Non-pigmented ciliary epithelial cell (primary cell): ENCODE measurements around the gene SKAP1.
"Not testable (repeated sequence)": the region's sequence is repeated elsewhere in the genome, so short reads cannot be mapped to it uniquely, and the experiment has no call there.

Source experiments
- DNase-seq: peaks from one replicate; pipeline ENCODE4 v3.0.0-alpha.2; 2010; ENCODE audit warnings: low read depth

SKAP1 gene

DNA sequence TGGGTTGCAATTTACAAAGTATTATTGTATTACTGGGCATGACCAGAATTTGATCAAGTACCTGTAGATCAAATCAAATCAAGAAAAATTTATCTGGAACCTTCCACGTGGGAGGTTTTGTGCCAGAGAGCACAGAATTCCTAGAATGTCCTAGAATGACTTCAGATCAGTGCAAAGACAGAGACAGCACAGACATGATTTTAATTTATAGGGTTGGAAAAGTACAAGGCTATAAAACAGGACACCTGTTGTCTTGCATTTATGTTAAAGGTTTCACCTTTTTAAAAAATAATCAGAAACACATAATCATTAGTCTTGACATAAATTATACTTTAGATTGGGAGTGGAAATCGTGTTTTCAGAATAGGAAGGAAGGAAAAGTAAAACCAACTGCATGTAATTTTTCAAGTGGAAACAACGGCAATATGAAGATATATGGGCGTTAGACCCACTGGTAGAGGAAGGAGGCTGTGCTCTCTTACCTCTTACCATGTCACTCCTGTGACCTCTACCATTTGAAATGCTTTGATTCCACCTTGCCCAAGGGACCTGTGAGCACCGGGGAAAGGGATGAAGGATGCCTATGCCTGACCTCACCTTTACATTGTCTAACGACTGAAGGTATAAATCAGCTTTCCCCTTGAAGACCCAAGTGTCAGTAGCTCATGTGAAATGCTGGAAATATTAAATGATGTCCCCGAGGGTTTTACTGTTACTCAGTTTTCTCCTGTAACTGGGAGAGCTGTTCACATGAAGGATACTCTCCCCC is 222.1 kb downstream of the SKAP1 start:
- no peak for DNase-seq

DNA sequence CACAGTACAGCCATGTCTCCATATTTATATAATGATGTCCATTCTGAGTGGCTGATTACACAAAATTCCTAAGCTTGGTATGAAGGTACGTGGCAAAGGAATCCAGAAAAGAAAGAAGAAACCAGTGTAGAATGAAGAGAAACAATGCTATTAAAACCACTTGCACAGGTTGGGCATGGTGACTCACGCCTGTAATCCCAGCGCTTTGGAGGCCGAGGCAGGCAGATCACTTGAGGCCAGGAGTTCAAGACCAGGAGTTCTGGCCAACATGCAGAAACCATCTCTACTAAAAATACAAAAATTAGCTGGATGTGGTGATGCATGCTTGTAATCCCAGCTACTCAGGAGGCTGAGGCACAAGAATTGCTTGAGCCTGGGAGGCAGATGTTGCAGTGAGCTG is 223.0 kb downstream of the SKAP1 start:
- DNase-seq: peak; percentile 14

DNA sequence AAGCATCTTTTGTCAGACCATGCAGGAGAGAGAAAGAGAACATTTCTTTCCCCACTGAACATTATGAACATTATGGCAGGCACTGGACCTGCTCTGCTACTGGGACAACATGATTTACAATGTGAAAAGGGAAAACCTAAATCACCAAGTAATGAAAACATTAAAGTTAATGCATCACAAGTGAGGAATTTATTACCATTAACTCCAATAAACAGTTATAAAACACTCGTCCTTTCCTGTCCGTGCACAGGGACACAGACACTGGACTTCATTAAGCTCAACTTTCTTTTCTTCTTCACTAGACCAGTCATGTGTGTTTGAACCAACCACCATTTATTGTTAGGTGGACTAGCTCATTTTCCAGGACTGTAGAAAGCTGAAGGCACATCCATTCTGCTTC is 227.1 kb downstream of the SKAP1 start:
- no peak for DNase-seq

DNA sequence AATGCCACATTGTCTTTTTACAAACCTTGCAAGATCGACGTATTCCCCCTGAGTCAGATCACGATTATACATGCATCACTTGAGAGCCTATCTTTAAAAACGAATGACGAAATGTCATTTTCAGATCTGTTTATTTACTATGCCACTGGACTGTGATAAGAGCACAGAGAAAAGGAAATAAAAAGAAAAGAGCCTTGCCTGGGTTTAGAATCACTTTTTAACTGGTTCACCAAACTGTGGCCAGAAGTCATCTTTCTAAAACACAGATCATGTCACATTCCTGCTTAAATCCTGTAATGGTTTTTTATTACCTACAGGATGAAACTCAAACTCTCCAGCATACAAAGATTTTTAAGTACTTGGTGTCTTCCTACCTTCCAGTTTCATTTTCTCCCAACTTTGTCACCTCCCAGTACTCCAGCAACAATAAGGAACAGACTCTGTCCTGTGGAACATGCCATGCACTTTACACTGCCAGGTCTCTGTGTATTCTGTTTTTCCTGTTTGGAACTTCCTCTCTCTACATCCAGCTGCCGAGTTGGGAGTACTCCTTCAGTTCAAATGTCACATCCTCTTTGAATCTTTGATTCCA is 231.0 kb downstream of the SKAP1 start:
- no peak for DNase-seq

DNA sequence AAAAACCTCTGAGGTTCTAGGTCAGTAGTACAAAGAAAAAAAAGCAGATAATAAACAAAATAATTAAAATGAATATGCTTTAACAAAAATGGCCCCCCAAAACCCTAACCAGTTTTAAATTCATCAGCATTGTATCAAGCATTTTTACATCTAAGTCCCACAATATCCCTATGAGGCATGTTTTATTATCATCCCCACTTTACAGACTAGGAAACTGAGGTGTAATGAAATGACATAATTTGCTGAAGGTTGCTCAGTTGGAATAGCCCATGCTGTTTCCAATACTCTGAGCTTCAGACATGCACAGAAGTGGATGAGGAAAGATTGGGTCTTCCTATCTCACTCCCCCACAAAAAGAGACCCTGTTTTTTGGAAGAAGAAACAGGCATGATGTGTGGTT is 234.1 kb downstream of the SKAP1 start:
- no peak for DNase-seq

DNA sequence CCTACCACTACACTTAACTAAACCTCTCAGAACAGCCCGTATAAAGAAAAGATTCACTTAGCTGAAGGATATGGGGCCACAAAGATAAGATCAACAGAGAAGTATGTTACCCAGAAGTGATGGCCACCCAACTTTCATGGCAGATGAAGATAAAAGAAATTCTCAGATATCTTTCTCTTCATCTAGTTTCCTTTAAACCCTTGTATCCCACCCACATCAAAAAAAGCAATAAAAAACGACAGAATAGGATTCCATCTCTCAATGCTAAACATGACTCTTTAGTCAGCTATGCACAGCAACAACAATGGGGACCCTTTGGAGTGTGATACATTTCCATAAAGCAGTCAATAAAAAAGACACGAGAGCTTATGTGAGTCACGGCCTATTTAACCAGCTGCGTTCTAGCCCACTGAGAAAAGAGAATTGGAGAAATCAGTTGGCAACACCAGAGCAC is 235.9 kb downstream of the SKAP1 start:
- DNase-seq: peak; percentile 60

DNA sequence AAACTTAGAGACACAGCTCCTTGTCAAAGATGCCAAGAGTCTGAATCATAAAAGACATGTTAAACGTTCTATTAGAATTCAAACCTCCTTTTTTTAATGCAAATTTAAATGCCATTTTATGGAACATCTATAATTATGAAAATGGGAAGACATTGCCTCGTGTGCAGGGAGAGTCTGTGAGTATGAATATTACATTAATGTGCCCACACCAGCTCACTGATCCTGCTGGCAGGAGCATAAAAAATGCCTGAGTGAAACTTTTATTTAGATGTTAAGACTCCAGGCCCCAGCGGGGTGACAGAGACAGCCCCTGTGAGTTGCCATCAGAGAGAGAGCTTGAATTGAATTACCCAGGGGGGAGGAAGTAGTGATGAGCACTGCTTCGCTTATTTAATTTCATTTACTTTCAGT is 237.7 kb downstream of the SKAP1 start:
- no peak for DNase-seq

DNA sequence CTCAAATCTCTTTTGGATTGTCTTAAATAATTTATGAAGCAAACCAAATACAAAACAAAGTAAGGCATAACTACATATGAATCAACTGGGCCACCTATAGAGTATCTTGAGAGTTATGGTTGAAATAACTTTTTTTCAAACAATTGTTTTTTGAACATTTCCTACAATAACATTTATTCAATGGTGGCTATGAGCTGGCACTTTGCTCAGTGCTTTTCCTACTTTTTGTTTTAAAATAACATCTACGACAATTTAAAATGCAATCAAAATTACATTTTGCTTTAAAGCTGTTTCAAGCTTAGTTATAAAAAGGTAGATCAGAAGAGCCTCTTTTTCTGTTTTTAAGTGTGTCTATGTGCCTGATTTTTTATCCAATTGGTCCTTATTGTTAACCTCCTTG is 238.7 kb downstream of the SKAP1 start:
- DNase-seq: no peak

DNA sequence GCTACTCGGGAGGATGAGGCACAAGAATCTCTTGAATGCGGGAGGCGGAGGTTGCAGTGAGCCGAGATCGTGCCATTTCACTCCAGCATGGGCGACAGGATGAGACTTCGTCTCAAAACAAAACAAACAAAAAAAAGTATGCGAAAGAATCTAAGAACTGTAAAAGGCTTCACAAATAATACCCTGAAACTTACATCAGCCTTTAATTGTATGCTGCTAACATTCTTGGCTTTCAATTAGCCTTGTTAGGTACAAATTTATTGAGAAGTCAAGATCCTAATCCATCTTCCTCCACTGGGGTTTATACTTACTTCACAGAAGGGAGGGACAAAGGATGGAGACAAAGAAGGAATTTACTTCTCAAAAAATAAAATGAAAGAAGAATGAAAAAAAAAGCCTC is 239.1 kb downstream of the SKAP1 start:
- no peak for DNase-seq

DNA sequence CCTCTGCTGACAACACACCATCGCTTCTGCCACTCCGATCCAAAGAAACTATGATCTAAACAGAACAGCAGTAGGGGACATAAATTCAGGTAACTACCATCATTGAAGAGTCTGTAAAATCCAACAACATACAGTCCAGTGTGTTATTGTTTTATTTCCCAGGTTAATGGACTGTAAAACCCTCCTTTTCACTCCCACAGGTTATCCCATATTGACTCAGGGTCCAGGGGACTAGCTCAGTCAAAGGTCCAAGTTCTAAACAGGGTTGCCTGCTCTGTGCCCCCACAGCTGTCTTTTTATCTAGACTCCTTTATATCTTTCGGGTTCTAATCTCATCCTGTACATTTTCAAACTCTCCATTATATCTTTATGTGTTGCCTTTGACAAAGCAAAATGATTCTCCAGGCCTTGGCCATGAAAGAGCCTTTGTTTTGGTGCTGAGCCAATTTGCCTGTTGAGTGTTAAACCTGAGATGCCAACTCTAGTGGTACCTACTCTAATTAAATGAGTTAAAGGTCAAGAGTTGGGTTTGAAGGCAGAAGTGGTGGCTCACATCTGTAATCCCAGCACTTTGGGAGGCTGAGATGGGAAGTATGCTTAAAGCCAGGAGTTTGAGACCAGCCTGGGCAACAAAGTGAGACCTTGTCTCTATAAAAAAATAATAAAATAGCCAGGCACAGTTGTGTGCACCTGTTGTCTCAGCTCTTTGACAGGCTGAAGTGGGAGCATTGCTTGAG is 242.0 kb downstream of the SKAP1 start:
- no peak for DNase-seq

DNA sequence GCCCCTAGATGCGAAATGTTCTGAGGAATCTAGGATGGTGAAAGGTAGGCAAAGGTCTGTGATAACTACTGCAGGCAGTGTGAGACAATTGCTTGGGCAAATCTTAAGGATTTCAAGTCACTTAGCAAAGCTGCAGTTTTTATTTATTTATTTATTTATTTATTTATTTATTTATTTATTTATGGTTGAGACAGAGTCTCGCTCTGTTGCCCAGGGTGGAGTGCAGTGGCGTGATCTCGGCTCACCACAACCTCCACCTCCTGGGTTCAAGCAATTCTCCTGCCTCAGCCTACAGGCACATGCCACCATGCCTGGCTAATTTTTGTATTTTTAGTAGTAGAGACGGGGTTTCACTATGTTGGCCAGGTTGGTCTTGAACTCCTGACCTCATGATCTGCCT is 243.7 kb downstream of the SKAP1 start:
- DNase-seq: not testable (repeated sequence)

DNA sequence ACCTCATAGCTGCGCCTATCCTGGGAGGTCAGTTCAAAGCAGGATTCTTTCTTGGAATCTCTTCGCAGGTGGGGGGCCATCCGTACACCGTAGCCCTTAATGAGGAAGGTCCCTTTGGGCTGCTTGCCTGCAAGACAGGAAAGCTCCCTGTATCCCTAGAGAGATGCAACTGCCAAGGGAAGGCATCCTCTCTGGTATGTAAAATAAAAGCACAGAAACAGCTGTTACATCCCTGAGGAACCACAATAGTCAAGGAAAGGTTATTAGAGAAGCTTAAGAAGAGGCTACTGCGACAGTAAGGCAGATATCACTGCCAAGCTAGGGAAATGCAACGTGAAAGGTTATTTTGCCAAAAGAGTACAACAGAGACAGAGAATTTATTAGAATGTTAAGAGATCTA is 245.3 kb downstream of the SKAP1 start:
- no peak for DNase-seq

DNA sequence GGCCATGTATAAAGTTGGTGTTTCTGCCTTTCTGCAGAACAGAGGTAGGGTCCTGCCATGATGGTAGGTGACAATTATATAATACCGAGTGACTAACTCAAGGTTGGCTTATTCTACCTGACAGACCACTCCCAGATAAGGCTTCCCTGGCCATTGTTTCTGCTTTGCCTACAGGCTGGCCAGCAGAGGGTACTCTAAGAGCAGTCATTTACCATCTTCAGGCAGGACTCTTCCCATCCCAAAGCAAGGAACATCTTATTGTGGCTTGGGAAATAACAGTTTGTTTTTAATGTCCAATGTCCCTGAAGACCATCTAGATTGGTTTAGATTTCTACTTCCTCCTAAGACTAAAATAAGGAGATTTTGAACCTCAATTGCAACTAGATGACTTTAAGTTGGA is 248.4 kb downstream of the SKAP1 start:
- DNase-seq: no peak

DNA sequence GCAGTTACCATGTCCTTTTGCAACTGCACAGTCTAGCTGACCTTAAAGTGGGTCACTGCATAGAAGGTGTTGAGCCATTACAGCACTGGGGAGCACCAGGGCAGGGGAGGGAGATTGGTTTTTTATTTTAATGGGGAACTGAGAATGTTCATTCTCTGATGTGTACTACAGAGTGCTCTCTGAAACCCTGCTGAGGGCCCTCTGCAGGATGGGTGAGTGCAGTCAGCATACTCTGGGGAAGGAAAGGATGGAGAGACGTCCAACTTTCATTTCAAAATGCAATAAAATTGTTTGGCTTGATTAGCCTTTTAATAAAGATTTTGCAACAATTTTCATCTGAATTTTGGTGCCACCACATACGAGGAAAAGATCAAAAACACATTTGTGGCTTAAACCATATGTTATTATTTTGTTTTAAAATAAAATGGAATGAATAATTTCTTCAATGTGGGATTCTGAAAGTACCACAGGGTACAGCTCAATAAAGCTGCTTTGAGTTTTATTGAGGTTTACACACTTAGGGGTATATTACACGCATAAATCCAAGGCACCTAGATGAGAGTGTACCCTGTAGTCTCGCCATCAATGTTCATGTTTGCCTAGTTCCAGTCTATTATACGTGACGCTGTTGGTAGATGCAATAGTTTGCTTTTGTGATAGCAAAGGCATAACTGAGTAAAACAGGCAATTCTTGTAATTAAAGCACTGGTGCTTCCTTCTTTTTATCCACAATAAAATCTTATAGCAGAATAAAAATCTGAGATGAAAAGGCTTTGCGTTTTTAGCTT is 249.0 kb downstream of the SKAP1 start:
- no peak for DNase-seq

DNA sequence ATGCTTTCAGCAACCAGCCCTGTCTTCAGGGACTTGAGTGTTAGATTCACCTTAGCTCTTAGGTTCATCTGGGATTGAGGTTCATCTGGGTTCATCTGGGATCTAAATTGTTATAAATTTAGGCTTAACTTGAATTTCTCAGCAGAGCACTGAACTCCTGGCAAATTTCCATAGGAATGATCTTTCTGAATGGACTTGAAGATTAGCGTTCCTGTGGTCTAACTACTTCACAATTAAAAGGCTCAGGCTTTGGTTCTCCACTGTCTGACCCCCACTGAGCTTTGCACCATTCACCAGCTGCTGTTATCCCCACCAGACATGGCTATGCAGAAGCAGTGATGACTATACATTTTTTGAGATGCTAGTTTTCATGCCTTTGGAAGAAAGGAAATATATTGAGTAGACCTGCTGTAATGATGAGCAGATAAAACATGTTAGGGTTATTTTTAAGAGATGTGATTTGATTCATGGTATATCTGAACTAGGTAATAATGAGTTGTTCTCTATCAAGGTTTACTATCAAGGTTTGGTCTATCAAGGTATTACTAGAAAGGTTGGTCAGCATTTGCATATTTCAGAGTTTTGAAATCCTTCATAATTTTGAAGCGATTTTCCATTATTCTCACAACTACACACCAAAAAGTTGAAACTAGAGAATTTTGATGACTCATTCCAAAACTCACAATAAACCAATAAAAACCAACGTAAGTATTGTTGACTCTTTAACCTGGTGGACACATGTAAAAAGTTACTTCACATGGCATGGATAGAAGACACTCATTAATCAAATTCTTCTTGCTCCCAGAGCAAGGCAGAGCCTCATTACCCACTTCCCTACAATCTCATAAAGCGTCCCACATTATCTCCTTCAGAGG is 250.7 kb downstream of the SKAP1 start:
- peak; percentile 31 for DNase-seq

DNA sequence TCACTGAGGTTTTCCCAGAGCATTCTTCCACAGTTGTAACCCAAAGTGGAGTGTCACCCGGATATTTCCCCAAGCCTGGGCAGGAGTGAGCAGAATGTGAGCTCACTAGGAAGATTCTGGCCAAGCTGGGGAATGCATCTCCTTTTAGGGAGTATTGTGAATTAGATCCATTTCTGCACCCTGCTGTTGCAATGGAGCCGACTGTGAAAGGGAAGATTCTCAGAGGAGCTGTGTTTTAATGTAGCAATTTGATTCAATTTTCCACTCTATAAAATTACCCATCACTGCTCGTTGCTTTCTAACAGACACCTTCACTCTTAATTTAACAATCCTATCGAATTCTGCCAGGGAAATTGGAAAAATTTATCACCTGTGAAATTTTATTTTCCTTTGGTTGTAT is 251.7 kb downstream of the SKAP1 start:
- DNase-seq: no peak

DNA sequence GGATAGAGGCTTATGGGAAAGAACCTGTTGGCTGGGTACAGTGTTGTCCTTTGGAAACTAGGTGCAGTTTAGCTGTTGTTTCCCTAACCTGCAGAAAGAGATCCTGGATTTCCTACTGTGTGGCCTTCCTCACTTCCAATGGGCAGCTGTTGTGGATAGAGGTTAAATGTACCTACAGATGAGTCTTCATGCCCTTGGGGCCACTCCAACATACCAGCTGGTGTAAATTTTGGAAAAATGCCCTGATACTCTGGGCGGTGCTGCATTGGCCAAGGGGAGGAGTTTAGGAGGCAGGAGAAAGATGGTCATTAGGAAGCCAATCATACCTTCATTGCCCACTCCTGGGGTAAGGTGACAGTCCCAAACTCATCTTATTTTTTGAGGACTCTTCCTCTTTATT is 252.2 kb downstream of the SKAP1 start:
- no peak for DNase-seq

DNA sequence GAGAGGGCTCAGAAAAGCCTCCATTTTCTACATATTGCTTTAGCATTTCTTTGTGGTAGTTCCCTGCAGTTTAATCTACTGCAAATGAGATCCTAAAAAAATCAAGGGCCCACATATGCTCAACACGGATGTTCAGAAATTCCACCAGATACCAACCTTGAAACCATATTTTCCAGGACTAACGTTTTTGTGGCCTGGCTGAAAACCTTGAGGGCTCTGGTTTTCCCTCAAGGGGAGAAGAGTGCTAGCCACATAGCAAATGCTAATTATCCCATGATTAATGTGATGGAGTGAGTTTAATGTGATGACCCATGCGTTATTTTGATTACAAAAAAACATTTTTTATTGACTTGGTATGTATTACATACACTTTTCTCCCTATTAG is 253.6 kb downstream of the SKAP1 start:
- no peak for DNase-seq

DNA sequence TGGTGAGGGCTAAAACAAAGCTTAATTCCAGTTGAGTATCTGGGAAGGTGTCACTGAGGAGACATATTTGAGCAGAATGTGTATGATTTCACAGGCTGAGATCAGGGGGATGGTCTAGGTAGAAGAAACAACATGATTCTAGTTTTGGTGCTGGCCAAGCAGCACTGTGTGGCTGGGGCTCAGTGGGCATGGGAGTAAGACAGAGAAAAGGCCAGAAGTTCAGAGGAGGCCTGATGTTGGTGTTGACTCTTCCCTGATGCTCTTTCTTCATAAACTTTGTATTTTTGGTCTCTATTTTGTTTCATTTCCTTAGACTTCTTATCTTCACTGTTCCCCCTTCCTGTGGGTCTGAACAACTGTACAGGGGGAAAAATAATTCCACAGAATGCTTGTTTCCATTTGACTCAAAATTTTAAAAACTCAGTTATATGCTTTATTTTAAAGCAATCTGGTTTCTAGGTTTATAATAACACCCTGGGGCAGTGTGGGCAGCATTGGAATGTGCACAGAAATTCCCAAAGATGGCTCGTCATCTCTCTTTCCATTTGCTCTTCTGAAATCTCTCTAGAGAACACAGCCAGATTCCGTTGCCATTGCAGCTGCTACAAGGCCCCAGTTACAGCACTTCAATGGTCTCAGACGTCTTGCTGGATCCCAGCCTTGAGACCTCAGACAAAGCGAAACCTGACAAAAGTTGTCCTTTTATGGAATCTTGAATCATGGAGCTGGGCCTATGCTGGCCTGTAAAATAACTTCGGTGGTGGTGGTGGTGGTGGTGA is 254.1 kb downstream of the SKAP1 start:
- peak; percentile 31 for DNase-seq

DNA sequence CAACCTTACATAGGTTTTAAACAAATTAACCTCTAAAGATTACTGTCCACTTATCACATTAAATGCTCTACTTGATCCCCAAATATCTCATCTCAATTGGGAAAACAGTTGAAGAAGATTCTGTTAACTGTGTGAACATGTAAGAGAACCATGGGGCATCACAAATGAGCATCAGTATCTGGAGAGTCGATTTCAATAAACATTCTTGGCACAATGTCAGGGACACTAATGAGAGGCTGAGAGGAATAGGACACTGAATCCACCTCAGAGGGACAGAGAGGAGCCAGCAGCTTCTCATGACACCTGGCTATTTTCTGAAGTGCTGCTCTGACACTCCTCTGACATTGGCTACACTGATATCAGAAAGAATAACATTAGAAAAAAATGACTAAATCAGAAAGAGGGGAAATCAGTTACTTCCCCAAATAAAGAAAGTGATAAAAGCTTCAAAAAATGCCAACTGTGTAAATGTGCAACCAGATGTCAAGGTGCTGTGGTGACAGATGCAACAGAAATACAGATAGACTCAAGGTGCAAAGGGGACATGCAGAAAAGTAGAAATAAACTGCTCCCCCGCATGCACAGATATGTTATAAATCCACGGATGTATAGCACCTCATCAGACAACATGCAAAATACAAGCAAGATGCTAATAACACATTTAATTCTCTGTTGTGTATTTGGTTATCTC is 255.0 kb downstream of the SKAP1 start:
- no peak for DNase-seq
